Fibroblast of peridontal ligament (primary cell): ENCODE data around the gene TRIM40.

Source experiments
- DNase-seq: peaks from one replicate; pipeline ENCODE4 v3.0.0-alpha.2; 2010; ENCODE audit errors: extremely low read depth

Gene TRIM40

DNA sequence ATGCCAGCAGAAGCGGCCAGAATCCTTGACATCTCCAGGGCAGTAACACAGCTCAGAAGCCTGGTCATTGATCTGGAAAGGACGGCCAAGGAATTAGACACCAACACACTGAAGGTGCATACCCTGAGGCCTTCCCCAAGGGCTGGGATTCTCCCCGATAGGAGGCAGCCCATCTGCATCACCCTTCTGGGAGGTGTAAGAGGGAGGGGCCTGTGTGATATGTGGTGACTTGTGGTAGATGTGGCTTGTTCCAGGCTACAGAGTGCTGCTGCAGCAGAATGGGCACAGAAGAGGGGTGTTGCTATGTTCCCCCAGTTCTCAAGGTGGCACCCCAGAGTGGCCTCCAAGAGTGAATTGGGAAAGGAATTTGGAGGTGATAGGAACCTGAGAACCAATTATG is 11.2 kb downstream of the TRIM40 start:
- no peak for DNase-seq

DNA sequence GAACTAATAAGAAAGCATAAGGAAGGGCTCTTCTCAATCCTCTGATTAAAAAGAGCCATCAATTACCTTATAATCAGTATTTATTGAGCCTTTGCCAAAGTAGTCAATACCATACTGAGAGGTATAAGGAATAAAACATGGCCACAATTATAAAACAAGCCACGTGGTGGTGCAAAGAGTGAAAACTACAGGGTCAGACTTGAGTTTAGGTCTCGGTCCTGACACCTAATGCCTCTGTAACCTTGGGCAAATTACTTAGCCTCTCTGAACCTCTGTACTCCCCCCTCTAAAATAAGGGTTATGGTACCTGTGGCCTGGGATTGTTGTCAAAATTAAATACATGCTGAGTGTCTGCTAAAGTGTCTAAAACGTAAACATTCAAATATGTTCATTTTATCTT is 13.3 kb downstream of the TRIM40 start:
- DNase-seq: no peak

DNA sequence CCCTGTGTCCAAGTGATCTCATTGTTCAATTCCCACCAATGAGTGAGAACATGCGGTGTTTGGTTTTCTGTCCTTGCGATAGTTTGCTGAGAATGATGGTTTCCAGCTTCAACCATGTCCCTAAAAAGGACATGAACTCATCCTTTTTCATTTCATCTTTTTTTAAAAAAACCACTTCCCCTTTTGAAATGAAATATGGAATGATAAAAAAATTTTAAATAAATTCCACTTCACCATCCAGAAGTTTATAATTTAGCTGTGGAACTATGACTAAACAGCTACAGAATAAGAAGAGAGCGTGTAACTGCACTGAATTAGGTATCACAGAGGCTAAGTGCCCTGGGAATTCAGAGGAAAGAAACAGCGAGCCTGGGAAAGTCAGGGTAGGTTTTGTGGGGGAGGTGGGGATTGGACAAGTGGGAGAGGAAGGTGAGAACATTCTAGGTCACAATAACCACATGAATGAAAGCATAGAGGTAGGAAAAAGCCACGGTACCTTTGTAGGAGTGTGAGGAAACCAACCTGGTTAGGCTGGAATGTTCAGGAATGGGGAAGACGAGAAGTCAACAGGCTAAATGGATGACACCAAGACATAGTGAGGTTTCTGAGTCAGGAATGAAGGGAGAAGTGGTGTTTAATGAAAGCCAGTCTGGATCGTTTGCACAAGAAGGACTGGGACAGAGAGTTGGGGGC is 14.1 kb downstream of the TRIM40 start:
- DNase-seq: no peak

DNA sequence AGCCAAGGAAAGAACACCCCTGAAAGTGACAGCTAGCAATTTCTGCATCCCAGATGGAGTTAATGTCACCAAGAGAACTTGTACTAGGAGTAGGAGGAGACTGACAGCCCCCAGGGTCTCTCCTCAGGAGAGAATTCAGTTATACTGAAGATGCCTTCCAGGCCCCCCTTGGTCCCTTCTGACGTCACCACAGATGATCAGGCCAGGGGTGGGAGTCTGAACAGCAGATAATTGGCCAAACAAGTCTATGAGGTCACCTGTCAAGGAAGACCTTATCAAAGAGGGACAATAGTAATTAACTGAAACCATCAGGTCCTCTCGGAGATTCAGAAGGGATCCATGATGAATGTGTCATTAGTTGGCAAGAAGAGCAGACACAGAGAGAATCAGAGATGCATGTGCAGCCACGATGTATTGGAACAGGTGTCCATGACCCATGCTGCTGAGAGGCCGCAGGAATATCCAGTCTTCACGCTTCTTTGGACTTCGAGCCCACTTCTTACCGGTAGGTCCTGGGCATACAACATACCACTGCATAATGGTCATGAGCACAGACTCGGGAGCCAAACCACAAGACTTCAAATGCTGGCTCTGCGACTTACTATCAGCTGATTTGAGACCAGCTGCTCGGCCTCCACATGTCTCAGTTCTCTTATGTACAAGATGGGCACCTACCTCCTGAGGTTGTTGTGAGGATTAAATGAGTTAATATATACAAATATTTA is 14.9 kb downstream of the TRIM40 start:
- peak; percentile 45 for DNase-seq

DNA sequence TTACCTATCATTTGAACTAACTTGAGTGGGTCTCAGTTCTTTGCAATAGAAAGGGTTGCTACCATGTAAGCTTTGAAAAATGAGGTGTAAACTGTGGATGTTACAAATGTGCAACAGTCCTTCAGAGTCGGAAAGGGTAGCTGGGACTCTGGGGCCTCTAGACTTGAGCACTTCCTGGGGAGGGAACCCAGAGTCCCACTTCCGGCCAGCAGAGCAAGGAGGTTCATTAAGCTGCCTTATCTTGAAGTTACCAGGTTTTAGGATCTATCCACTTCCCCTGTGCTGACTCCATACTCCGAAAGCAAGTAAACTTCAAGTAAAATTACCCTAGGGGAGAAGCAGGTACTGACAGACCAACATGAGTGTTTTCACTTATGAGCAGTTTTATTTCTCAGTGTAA is 15.6 kb downstream of the TRIM40 start:
- DNase-seq: no peak

DNA sequence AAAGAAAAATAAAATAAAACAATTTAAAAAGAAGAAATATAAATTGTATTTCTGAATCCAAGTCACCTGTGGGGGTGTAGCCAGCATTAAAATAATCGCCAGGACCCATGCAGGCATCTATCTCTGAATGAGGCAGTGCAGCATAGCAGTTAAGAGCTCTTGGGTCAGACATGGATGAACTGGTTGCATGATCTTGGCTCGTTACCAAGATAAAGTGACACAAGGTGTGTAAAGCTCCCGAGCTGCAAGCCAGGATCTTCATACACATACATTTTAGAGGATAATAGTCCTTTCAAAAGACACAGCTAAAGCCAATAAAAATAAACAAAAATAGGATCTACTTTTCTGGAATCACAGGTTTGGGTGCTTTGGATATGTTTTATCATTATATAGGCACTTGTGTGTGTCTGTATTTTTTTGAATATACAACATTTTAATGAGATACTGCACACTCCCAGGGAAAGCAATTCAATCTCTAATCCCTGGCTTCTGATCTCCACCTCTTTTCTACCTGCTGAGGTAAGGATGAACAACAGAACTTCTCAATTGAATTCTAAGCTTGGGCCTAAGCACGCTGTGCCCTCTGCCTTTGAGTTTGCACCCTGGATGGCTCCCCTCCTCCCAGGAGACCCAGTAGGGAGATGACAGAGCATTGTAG is 16.2 kb downstream of the TRIM40 start:
- DNase-seq: no peak

DNA sequence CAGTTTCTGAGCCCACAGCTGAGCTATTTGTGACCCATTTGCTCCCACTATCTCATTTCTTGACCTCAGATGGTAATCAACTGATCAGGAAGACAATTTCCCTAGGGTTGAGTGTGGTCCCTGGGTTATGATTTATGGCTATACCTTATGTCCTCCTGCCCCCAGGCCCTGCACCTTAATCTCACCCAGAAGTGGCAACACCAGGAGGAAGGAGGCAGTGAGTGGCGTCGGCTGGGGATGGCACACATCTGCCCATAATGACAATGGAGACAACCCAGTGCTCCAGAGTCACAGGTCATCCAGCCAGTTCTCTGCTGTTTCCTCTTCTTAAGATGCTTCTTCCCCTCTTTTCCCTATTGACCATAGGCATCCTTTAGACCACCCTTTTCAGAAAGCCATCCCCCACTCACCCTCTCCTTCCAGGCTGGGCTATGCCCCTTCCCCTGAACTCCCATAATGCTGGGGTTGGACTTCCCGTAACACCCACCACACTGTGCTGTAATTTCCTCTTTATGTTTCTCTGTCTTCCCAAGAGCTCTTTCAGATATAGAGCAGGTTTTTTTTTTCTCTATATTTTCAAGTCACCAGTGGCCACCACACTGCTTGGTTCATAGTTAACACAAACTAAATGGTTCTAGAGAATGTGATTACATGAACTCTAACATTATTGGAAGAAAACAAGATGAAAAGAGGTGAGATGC is 17.1 kb downstream of the TRIM40 start:
- no peak for DNase-seq

DNA sequence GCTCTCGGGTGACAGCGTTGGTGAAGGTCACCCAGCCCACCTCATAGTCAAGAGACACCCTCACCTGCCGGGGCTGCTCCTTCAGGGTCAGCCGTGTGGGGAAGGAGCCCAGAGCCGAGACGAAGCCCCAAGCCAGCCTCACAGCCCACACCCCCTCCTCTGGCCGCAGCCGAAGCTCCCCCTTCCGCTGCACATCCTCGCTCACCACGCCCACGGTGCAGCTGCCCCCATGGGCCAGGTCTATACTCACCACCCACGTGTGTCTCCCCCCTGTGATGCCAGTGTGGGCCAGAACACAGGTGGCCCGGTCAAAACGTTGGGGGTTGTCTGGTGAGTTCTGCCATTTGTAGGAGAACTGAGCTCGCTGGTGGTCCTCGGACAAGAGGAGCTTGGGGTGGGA is 18.1 kb downstream of the TRIM40 start:
- no peak for DNase-seq

DNA sequence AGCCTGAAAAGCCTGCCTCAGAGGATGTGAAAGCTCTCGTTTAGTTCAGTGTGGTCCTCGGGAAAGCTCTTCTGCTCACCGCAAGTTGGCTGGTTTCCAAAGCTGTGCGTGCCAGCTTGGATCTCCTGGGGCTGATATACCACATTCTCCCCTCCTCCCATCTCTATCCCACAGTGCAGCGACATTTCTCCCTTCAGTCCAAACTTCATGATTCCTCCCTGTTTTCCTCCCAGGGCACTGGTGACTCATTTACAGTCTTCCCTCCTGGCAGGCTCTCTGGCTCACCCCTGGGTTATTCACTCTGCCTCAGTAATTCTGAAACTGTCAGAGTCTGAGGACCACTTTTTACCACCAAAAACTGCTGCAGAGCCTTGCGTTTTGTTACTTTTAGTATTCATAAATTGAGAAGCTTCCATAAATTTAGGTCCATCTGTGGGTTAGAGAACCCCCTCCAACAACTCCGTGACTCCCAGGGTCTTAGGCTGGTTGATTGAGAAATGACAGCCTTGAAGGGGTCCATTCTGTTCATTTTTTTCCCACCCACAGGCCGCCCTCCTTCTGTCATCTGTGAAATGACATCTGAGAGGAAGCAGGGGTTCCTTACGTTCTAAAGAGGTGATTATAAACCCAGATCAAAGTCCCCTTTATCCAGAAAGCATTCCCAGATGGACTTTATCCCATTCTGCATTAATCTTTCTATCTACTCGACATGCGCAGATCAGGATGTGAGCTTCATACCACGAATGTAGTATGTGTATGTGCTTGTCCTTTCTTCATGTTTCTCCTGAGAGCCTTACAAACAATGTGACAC is 19.0 kb downstream of the TRIM40 start:
- DNase-seq: peak; percentile 65

DNA sequence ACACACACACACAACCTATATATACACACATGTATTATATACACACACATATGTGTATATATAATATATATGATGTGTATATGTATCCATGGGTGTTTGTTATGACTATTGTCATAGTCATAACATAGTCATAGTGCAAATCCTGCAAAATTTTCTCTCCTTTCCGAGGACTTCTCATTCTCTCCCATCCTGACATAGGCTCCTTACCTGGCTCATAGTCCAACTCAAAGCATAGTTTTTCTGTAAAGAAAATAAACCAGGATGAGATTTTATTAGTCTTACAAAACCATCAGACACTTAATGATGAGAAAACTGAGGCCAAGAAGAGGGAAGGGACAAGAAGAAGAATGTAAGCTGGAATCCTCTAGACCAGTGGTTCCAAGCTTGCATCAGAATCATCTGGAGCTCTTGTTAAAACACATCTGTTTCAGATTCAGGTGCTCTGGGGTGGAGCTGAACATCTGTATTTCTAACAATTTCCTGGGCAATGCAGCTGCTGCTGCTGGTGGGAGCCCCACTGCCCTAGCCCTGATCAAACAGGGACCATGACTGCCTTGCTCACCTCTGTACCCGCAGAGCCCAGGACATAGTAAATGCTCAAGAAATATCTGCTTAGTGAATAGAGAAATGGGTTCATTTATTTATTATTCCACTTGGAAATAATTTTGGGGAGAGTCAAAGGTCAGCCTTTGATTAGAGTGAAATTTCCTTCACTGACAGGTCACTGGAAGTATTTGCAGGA is 19.8 kb downstream of the TRIM40 start:
- DNase-seq: no peak

DNA sequence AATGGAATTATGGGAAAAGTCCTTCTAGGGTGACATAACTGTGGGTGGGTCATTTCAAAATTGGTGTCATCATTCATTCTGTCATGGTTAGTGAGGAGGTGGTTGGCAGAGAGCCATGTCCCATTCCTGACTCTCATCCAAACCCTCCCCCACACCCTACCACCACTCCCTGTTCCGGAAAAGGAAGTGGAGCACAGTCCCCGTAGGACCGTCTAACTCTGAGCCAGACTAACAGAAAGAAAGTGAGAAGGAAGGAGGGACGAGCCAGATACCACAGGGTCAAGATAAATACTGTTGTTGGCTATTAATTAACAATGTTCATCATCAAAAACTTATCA is 20.3 kb downstream of the TRIM40 start:
- DNase-seq: no peak

DNA sequence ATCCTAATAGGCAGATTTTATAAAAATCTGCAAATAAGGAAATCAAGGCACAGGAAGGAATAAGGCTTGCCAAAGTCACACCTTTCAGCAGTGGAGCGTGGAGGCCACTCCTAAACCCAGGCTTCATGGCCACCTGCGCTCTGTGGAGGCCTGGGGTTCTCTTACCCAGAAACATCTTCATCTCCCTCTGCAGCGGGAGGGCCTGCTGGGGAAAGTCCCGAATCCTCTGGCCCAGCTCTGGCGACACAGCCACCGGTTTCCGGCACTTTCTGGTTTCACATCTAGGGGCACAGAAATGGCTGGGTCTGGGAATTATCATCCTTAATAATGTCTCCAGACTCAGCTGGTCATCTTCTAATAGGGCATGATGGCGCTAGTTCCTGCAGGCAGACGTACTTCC is 20.8 kb downstream of the TRIM40 start:
- DNase-seq: no peak

DNA sequence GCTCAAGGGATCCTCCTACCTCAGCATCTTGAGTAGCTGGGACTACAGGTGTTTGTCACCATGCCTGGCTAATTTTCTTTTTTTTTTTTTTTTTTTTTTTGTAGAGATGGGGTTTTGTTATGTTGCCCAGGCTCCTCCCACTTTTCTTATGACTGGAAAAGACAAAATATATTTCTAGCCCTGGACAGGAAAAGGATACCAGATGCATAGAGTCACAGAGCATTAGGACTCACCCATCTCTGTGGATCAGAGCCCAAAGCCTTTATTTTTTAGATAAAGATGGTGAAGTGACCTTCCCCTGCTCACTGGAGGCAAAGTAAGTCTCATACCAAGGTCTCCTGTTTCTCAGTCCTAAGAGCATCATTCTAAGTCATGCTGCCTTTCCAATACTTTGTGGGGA is 21.6 kb downstream of the TRIM40 start:
- no peak for DNase-seq

DNA sequence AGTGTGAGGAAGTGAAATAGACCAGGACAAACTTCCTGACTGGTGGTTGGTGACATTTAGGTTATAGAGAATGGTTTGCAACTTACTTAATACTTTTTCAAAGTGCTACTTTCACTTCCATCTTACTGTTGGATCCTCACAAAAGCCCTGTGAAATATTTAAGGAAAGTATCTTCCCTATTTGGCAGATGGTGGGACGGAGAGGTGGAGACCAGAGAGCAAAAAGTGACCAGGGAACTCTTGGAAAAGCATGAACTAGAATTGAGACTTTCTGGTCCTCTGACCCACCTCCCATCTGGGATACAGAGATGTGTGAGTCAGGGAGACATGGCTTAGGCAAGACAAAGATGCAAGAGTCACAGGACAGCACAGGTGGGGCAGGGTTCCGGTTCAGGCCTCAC is 22.1 kb downstream of the TRIM40 start:
- no peak for DNase-seq

DNA sequence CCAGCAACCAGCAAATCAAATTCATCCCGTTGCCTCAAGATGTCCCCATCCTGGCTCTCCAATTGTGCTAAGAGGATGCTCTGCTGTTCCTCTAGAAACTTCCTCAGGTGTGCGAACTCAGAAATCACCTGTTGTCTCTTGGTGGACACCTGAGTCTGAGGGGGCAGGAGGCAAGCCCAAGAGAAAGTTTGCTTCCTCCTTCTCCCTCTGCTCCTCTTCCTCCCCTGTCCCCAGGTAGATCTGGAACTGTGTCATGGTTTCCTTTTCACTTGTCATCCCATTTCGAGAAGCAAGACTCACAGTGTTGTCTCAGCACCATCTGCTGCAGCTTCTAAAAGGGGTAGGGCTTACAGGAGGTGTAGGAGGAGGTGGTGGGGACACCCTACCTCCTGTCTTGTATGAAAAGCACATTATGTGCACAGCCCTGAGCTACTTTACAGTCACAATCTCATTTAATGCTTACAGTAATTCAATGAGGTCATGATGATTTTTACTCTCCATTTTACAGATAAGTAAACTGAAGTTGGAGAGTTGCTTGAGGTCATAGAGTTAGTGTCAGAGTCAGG is 22.6 kb downstream of the TRIM40 start:
- DNase-seq: no peak

DNA sequence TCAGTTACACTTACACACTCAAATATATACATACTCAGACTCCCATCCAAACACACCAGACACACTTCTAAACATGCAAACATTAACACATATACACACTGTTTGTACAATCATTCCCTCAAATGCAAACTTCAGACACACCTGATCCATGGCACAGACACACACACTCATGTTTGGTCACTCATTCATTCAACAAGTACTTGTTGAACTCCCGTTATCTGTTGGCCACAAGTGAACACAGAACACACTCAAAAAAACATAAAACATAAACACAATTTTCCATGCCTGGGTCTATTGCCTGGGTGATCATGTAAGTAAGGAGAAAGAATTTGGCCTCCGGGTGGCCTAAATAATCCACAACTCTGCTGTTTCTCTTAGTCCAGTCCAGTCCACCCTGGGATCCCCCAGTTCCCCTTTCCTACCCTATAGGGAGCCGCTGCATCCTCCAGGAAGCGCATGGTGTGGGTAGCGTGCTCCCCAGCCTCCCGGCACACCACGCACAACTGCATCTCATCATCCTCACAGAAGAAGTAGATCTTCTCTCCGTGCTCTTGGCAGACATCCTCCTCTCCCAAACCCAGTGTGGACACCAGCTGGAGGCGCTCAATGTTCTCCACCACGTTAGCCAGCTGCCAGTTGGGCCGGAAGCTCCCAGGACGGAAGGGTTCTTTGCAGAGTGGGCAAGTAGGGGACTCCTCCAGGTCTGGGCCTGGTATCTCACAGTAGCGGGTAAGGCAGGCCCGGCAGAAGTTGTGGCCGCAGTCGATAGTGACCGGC is 24.3 kb downstream of the TRIM40 start:
- no peak for DNase-seq

DNA sequence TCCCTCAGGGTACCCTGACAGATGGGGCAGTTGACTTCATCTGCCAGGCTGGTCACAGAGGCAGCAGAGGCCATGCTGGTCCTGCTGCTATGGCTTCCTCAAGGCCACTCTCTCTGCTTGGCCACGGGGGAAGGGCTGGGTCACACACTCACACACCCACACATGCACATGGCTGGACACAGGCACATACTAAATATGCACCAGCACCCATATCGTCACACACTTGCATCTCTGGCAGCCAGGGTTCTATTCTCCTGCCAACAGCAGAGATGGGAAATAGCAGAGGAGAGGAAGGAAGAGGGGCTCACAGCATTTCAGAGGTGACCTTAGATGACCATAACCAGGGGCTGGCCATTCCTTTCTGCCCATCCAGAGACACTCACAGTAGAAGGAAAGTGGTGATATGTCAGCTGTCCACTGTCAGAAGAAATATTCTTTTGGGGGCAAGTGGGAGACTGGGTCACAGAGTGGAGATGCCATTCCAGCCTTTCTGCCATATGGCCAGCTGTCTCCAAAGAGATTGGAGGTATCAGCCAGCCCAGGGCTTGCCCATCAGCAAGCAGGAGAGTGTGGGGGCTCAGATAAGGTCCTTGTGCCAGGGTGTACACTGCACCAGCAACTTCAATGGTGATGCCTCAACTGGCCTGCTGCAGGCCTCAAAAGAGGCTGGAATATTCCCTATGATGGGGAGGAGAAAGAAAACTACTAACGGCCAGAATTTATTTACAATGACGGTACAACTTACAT is 25.0 kb downstream of the TRIM40 start, which contains the start of gene TRIM10:
Gene TRIM10, minus strand, starts transcription at position 427 of the 747 bp plus-strand sequence. Its CDS starts 353 bp downstream, at position 74.
- DNase-seq: no peak

DNA sequence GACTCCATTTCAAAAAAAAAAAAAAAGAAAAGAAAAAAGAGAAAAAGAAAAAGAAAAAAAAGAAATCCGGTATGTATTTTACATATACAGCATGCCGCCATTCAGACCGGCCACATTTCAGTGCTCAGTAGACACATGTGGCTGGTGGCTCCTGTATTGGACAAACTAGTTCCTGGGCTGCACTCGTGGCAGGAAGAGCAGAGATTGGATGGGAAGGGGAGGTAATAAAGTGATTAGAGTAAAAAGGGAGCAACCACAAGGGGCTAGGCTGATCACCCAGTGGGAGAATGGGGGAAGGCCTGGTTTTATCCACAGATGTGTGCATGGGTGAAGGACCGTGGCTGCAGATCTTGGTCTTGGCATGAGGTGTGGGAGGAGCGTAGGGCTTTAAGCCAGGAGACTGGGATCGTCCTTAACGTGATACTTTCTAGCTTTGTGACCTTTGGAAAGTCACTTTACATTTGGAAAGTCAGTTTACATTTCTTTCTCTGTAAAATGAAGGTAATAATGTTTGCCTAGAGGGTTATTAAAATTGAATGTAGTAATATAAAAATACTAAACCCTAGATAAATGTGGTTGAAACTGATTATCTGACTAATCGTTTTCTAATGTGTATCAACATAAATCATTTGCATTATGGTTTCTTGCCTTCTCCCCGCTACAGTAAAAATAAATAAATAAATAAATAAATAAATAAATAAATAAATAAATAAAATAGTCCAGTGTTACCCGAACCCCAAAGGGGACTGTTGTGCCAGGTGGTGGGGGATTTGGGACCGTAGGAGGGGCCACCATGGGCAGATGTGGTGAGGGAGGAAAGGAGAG is 26.5 kb downstream of the TRIM40 start:
- DNase-seq: no peak
